Naive thymus-derived CD8-positive, alpha-beta T cell (primary cell): Measurements from ENCODE around the gene GLA. TPM values are rescaled to one million over a fixed set of nuclear protein-coding genes. Genes with fewer than 3 reads are reported as not detected.

ENCODE experiments used
- polyA plus RNA-seq, 3 donors: library from polyadenylated mRNA; unstranded; fragments of 300-500 nt; fragmentation: Illumina TruSeq; gene quantifications; one replicate each; pipeline ENCODE4 v1.2.3, GENCODE V29; 2021
- total RNA-seq, 8 experiments: library from RNA in 2 of 8; stranded (reverse) in 2 of 8; gene quantifications; one replicate each; pipeline ENCODE4 v1.2.3 and lab custom pipeline; 2021 to 2026

GLA gene
- total and polyA plus RNA-seq, 5 experiments from 2014 or later, result 12.0 to 17.9 (median 13.4) TPM

Other genes with a start within 250 kb of the GLA start
- not detected for gene DRP2, start 188.1 kb downstream of the GLA start, total RNA-seq
- under 1 TPM in 1 of 3 donors, not detected in 2; 0.05 TPM for gene DRP2, start 188.1 kb downstream of the GLA start, polyA plus RNA-seq
- gene TAF7L, start 116.6 kb downstream of the GLA start, total RNA-seq, result not detected
- gene TAF7L, start 116.6 kb downstream of the GLA start, polyA plus RNA-seq, result not detected
- gene TIMM8A, start 59.2 kb downstream of the GLA start, total RNA-seq, result 10 to 100 TPM; 11.2 to 14.1 TPM
- gene TIMM8A, start 59.2 kb downstream of the GLA start, polyA plus RNA-seq, result 10 to 100 TPM in 2 of 3 donors, 1 to 10 TPM in 1; 8.6 to 12.0 (median 11.8) TPM
- 1 to 10 TPM; 5.3 to 9.8 TPM for gene BTK, start 21.7 kb downstream of the GLA start, total RNA-seq
- gene BTK, start 21.7 kb downstream of the GLA start, polyA plus RNA-seq, result under 1 TPM; 0.12 to 0.20 (median 0.14) TPM
- 100 to 1,000 TPM; 288 to 318 TPM for gene RPL36A, start 16.9 kb downstream of the GLA start, total RNA-seq
- 1,000 to 10,000 TPM; 2,876 to 3,216 (median 3,107) TPM for gene RPL36A, start 16.9 kb downstream of the GLA start, polyA plus RNA-seq
- gene HNRNPH2, start 297 bp upstream of the GLA start, total RNA-seq, result 10 to 100 TPM; 47.7 to 49.4 TPM
- 10 to 100 TPM; 75.2 to 99.6 (median 86.0) TPM for gene HNRNPH2, start 297 bp upstream of the GLA start, polyA plus RNA-seq
- 10 to 100 TPM; 13.2 to 14.5 TPM for gene ARMCX4, start 77.5 kb upstream of the GLA start, total RNA-seq
- 1 to 10 TPM in 2 of 3 donors, under 1 TPM in 1; 0.91 to 1.6 (median 1.1) TPM for gene ARMCX4, start 77.5 kb upstream of the GLA start, polyA plus RNA-seq
- 1 to 10 TPM; 4.4 to 5.0 TPM for gene ARMCX1, start 142.6 kb upstream of the GLA start, total RNA-seq
- gene ARMCX1, start 142.6 kb upstream of the GLA start, polyA plus RNA-seq, result 1 to 10 TPM; 2.2 to 6.5 (median 4.9) TPM
- gene ARMCX6, start 210.1 kb upstream of the GLA start, total RNA-seq, result 10 to 100 TPM; 38.0 to 39.5 TPM
- gene ARMCX6, start 210.1 kb upstream of the GLA start, polyA plus RNA-seq, result 10 to 100 TPM; 38.3 to 49.7 (median 48.7) TPM
- 10 to 100 TPM; 25.4 to 28.1 TPM for gene ARMCX3, start 215.2 kb upstream of the GLA start, total RNA-seq
- 10 to 100 TPM; 17.3 to 25.1 (median 19.8) TPM for gene ARMCX3, start 215.2 kb upstream of the GLA start, polyA plus RNA-seq